NCI-H2107 (cell line): ENCODE results near the gene ANKRD11.
"Not testable (repeated sequence)": the region's sequence is repeated elsewhere in the genome, so short reads cannot be mapped to it uniquely, and the experiment has no call there.

Source experiments
- DNase-seq: peaks from one replicate; lab custom pipeline; 2025; lab: John Stamatoyannopoulos, UW

ANKRD11 gene

GRCh38 chr16:89478576-89479221, 11.7 kb downstream of the ANKRD11 start:
- DNase-seq = no peak

GRCh38 chr16:89476811-89477261, 13.5 kb downstream of the ANKRD11 start:
- DNase-seq = no peak

GRCh38 chr16:89476379-89476778, 14.0 kb downstream of the ANKRD11 start:
- DNase-seq = no peak

DNA sequence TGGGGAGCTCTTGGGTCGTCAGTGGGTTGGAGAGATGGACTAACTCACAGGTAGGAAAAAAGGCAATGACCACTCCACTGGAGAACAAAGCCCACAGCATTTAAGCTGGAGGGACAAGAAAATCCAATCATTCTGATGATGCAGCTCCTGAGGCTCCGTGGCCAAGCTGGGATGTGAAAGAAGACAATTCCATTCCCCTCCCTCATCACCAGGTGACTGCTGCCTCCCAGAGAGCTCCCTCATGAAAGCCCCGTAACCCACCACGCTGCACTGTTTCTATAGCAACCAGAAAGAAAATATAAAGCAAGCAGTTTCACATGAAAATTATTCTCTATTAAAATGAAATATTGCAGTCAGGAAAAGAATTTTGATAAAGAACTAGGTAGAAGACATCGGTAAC, 15.2 kb downstream of the ANKRD11 start:
- DNase-seq = no peak

- no peak for DNase-seq
Observed at GRCh38 chr16:89473791-89474414, 16.5 kb downstream of the ANKRD11 start.

DNA sequence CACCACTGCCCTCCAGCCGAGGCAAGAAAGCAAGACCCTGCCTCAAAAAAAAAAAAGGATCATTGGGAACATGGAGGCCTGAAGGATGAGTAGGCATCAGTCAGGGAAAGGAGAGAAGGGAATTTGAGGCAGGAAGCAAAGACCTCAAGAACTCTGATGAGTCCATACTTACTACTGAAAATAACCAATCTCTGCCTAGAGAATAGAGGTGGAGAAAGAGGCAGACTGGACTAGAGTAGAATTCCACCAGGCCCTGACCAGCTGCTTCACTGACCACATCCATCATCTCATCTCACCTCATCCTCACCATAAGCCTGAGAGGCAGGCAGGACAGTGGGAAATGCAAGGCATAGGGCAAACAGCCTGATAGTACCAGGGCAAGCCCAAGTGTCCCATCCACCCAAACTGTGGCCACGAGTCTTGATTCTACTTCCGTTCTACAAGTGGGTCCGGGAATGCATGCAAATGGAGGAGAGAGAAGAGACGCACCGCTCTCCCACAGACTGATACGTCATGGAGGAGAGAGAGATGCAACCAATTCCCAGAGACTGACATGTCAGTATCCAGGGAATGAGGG, 17.1 kb downstream of the ANKRD11 start:
- no peak for DNase-seq

DNA sequence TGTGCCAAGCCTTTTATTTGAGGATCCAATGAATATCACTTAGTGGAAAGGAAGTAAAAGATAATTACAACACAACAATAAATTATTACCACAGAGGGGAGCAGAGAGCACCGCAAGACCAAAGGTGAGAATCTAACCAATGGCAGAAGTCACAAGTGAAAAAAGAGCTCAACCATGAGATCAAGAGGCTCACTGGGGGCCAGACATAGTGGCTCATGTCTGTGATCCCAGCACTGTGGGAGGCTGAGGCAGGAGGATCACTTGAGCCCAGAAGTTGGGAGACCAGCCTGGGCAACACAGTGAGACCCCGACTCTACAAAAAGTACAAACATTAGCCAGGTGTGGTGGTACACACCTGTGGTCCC, 17.7 kb downstream of the ANKRD11 start:
- DNase-seq = no peak

DNA sequence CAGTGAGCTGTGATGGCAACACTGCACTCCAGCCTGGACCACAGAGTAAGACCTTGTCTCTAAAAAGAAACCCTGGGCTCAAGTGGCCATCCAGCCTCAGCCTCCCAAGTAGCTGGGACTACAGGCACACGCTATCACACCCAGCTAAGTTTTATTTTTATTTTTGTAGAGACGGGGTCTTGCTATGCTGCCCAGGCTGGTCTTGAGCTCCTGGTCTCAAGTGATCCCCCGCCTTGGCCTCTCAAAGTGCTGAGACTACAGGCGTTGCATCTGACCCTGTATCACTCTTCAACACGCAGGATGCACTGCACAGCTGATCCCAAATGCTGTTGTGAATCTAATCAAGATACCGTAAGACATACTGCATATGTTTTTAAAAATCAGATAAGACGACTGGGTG, 23.0 kb downstream of the ANKRD11 start:
- DNase-seq = no peak

GRCh38 chr16:89466920-89467319, 23.4 kb downstream of the ANKRD11 start:
- DNase-seq = no peak

DNA sequence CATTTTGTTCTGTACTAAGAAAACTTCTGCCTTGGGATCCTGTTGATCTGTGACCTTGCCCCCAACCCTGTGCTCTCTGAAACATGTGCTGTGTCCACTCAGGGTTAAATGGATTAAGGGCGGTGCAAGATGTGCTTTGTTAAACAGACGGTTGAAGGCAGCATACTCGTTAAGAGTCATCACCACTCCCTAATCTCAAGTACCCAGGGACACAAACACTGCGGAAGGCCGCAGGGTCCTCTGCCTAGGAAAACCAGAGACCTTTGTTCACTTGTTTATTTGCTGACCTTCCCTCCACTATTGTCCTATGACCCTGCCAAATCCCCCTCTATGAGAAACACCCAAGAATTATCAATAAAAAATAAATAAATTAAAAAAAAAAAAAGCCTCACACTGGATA, 27.0 kb downstream of the ANKRD11 start:
- DNase-seq = not testable (repeated sequence)

DNA sequence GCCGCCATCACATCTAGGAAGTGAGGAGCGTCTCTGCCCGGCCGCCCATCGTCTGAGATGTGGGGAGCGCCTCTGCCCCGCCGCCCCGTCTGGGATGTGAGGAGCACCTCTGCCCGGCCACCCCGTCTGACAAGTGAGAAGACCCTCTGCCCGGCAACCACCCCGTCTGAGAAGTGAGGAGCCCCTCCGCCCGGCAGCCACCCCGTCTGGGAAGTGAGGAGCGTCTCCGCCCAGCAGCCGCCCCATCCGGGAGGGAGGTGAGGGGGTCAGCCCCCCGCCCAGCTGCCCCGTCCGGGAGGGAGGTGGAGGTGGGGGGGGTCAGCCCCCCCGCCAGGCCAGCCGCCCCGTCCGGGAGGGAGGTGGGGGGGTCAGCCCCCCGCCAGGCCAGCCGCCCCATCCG, 27.7 kb downstream of the ANKRD11 start:
- DNase-seq = not testable (repeated sequence)

GRCh38 chr16:89461890-89462289, 28.5 kb downstream of the ANKRD11 start:
- DNase-seq = not testable (repeated sequence)

DNA sequence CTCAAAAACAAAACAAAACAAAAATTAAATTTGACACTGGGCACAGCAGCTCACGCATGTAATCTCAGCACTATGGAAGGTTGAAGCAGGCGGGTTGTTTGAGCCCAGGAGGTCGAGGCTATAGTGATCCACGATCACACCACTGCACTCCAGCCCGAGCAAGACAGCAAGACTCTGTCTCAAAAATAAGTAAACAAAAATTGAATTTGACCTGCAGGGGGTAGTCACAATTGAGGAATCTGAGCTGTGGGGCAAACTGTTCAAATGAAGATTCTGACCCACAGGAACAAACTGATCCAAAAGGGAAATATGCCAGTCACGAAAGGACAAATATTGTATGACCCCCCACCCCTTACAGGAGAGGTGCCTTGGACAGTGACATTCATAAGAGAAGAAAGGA, 29.8 kb downstream of the ANKRD11 start:
- no peak for DNase-seq

GRCh38 chr16:89458967-89459366, 31.4 kb downstream of the ANKRD11 start:
- DNase-seq = no peak

DNA sequence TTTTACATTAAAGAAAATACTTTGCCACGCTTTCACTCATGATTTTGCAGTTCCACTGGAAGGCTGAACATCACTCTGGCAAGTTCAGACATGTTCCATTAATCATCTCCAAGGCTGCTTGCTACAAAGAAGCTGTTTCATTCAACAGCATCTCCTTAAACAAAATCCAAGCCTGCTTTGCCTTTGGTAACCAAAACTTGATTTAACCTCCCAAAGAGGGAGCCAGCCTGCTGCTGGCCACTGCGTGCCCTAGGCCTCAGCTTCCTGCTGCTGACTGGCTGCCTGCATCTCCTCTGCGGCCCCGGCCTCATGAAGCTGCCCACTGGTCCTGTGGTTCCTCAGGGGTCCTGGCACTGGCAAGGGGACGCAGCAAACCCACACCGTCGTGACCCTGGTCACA, 31.8 kb downstream of the ANKRD11 start:
- DNase-seq = no peak

- no peak for DNase-seq
Observed at GRCh38 chr16:89456419-89456959, 33.9 kb downstream of the ANKRD11 start.

DNA sequence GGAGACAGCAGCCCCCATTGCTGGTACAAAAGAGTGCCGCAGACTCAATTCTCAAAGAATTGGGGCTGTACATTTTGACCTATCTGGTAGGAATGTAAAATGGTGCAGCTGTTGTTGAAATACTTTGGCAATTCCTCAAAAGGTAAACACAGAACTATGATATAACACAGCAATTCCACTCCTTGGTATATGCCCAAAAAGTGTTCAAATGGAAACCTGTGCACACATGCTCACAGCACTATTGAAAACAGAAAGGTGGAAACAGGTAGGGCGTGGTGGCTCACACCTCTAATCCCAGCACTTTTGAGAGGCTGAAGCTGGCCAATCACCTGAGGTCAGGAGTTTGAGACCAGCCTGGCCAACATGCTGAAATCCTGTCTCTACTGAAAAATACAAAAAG, 34.7 kb downstream of the ANKRD11 start:
- no peak for DNase-seq

DNA sequence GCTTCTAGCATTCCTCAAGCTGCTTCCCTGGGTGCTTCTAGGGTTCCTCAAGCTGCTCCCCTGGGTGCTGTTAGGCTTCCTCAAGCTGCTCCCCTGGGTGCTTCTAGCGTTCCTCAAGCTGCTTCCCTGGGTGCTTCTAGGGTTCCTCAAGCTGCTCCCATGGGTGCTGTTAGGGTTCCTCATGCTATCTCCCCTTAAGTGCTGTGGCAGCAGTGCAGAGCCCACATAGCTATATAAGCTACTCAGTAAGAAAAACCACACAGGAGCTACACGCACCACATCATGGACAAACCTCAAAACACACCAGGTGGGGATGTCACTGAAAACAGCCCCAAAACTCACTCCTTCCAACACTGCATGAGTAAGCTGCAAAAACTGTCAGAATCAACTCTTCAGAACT, 35.2 kb downstream of the ANKRD11 start:
- DNase-seq = no peak

DNA sequence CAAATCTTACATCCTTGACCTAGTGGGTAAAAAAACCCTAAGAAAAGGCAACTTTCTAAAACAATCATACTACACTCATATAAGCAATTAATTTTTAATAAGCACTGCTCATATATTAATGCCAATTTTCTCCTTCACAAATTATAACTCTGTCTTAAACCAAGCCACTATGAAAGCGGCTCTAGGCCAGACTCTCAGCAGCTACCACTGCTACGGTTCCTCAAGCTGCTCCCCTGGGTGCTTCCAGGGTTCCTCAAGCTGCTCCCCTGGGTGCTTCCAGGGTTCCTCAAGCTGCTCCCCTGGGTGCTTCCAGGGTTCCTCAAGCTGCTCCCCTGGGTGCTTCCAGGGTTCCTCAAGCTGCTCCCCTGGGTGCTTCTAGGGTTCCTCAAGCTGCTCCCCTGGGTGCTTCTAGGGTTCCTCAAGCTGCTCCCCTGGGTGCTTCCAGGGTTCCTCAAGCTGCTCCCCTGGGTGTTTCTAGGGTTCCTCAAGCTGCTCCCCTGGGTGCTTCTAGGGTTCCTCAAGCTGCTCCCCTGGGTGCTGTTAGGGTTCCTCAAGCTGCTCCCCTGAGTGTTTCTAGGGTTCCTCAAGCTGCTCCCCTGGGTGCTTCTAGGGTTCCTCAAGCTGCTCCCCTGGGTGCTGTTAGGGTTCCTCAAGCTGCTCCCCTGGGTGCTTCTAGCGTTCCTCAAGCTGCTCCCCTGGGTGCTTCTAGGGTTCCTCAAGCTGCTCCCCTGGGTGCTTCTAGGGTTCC, 35.8 kb downstream of the ANKRD11 start:
- not testable (repeated sequence) for DNase-seq

GRCh38 chr16:89453501-89454321, 36.6 kb downstream of the ANKRD11 start:
- DNase-seq = no peak

DNA sequence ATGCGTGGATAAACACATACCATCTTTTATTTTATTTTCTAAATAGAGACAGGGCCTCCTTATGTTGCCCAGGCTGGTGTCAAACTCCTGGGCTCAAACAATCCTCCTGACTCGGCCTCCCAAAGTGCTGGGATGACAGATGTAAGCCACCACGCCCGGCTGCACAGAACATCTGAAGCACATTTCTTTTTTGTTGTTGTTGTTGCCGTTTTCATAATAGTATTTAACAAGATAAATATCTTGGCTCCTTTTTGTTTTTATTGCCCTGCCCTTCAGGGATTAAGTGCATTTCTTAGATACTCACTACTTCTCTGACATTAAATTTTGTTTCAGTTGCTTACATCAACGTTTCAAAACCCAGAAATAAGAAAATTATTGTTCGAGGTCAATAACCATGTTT, 37.4 kb downstream of the ANKRD11 start:
- DNase-seq = no peak

DNA sequence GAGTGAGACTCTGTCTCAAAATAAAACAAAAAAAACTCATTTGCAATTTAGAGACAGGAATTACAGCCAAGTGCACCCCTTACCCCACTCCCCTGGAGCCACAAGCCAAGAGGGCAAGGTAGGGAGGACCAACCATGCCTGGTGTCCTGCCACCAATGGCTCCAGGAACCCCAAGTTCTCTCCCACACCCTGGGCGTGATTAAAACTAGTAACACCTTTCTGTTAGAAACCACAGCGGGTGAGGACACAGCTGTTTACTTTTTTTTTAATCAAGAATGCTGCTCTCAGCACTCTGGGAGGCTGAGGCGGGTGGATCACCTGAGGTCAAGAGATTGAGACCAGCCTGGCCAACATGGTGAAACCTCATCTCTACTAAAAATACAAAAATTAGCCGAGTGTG, 38.1 kb downstream of the ANKRD11 start:
- DNase-seq = no peak
